LNCAP (cell line): ENCODE results near the gene MIER2.

Experiments used
- CTCF ChIP-seq: fragments of 450-650 bp; IDR thresholded peaks from 2 replicates; pipeline ENCODE4 v1.5.1; 2017; ENCODE audit warnings: mild to moderate bottlenecking

Gene MIER2

GRCh38 chr19:377801-378581 lies 33.4 kb upstream of the MIER2 start:
- TF ChIP-seq CTCF: no peak

GRCh38 chr19:376111-376470 lies 31.5 kb upstream of the MIER2 start:
- no peak for TF ChIP-seq CTCF

- TF ChIP-seq CTCF: no peak
Measured at GRCh38 chr19:375395-376110, 31.0 kb upstream of the MIER2 start.

GRCh38 chr19:374886-375235 lies 30.3 kb upstream of the MIER2 start:
- no peak for TF ChIP-seq CTCF

GRCh38 chr19:374183-374885 lies 29.7 kb upstream of the MIER2 start:
- TF ChIP-seq CTCF: no peak

- no peak for TF ChIP-seq CTCF
Measured at GRCh38 chr19:373391-374182, 29.0 kb upstream of the MIER2 start.

GRCh38 chr19:372306-372890 lies 27.8 kb upstream of the MIER2 start:
- no peak for TF ChIP-seq CTCF
